Measurements from ENCODE around the gene PPP2R3B. TPM values are rescaled to one million over a fixed set of nuclear protein-coding genes. Genes with fewer than 3 reads are reported as not detected.
A peak's percentile ranks its signal among the peaks of the same experiment; 100 is the strongest.

PPP2R3B gene
- total RNA-seq, 2 experiments from 2014 or later = 12.1 to 14.0 TPM

GRCh38 chrX:318739-319578 lies 67.7 kb downstream of the PPP2R3B start, which contains the start of gene GTPBP6:
Gene GTPBP6 (minus strand): TSS chrX:318796. CDS start chrX:318787, 9 bp downstream.
- DNase-seq = peak; percentile 96 to 100 (median 98)
- Histone ChIP-seq H3K9me3 (ENCODE audit: control insufficient read depth in 1 of 2, insufficient read depth in 1 of 2, low read length in 2 of 2) (peaks cover 0 to 16% of the 10 kb centered on the region in 2 experiments), H3K27ac (ENCODE audit: low read depth in 1 of 2, low read length in 2 of 2) (peak within 1 kb of the TSS; percentile 89 to 94), H3K36me3 (ENCODE audit: insufficient read depth, low read length) (peaks cover 22% of the 10 kb centered on the region), H3K27me3 (ENCODE audit: control insufficient read depth in 1 of 2, insufficient read depth in 2 of 2, low read length in 2 of 2) (no peaks in the 10 kb centered on the region), H3K4me1 (ENCODE audit: insufficient read depth, low read length) (peaks cover 50% of the 10 kb centered on the region), H3K4me3 (ENCODE audit: low read length) (peak within 1 kb of the TSS; percentile 97)
- Mint-ChIP-seq H3K27me3 (peaks cover 4% of the 10 kb centered on the region), H3K36me3 (ENCODE audit: low read depth) (peaks cover 21% of the 10 kb centered on the region), H3K27ac (peak within 1 kb of the TSS; percentile 94), H3K9me3 (no peaks in the 10 kb centered on the region), H3K4me1 (ENCODE audit: low read depth) (peaks cover 34% of the 10 kb centered on the region), H3K4me3 (peak within 1 kb of the TSS; percentile 91)
- ATAC-seq (ENCODE audit: poor library complexity) = peak; percentile 63
- TF ChIP-seq, protein P1, sequence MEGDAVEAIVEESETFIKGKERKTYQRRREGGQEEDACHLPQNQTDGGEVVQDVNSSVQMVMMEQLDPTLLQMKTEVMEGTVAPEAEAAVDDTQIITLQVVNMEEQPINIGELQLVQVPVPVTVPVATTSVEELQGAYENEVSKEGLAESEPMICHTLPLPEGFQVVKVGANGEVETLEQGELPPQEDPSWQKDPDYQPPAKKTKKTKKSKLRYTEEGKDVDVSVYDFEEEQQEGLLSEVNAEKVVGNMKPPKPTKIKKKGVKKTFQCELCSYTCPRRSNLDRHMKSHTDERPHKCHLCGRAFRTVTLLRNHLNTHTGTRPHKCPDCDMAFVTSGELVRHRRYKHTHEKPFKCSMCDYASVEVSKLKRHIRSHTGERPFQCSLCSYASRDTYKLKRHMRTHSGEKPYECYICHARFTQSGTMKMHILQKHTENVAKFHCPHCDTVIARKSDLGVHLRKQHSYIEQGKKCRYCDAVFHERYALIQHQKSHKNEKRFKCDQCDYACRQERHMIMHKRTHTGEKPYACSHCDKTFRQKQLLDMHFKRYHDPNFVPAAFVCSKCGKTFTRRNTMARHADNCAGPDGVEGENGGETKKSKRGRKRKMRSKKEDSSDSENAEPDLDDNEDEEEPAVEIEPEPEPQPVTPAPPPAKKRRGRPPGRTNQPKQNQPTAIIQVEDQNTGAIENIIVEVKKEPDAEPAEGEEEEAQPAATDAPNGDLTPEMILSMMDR (IDR thresholded peaks at IDR 0.05) = no peak
- CTCF ChIA-PET = no interaction called here
- intact Hi-C loops (cut with DNase I, micrococcal nuclease) = loop anchor here (2.0 kb wide), 2 partner anchors 36 to 68 kb away; partner anchors contain the start of gene PPP2R3B (in 1 of the 2)
- POLR2A ChIA-PET = no interaction called here

DNA sequence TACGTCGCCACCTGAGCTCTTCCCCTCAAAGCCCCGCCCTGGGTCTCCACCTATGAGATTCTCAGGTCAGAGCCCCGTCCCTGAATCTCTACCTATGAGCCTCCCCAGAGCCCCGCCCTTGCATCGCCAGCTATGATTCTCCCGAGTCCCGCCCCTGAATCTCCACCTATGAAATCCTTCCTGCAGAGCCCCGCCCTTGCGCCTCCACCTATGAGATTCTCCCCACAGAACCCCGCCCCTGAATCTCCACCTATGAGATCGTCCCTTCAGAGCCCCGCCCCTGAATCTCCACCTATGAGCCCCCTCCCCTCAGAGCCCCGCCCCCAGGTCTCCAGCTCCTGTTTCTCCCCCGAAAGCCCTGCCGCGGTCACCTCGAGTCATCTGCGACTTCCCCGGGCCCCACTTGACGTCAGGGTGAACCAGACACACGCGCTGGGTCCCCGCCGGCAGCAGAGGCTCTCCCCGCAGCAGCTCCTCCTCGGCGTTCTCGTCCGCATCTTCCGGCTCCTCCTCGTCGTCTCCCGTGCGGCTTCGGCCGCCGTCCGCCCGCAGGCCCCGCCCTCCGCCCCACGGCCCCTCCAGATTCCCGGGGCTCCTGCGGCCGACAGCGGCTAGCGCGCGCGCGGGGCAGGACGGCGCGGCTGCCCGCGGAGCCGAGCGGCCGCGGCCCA lies 68.5 kb downstream of the PPP2R3B start:
- Mint-ChIP-seq H3K4me3 (peak overlapping the region; percentile 90), H3K27me3 (peaks cover 2% of the 10 kb centered on the region), H3K36me3 (ENCODE audit: low read depth) (peaks cover 27% of the 10 kb centered on the region), H3K4me1 (ENCODE audit: low read depth) (peaks cover 27% of the 10 kb centered on the region), H3K27ac (peak overlapping the region; percentile 94), H3K9me3 (no peaks in the 10 kb centered on the region)
- ChIA-PET CTCF (no interaction called here), POLR2A (no interaction called here)
- TF ChIP-seq, protein P1 (IDR thresholded peaks at IDR 0.05) = no peak
- H3K4me3 ChIP-seq (ENCODE audit: low read length) = peak overlapping the region; percentile 71
- H3K4me1 ChIP-seq (ENCODE audit: insufficient read depth, low read length) = peaks cover 43% of the 10 kb centered on the region
- H3K27ac ChIP-seq (ENCODE audit: low read depth in 1 of 2, low read length in 2 of 2) = peak overlapping the region; percentile 89 to 94
- no peaks in the 10 kb centered on the region for H3K27me3 ChIP-seq (ENCODE audit: control insufficient read depth in 1 of 2, insufficient read depth in 2 of 2, low read length in 2 of 2)
- peaks cover 0 to 16% of the 10 kb centered on the region in 2 experiments for H3K9me3 ChIP-seq (ENCODE audit: control insufficient read depth in 1 of 2, insufficient read depth in 1 of 2, low read length in 2 of 2)
- DNase-seq (peak; percentile 90 to 100 (median 96)), ATAC-seq (ENCODE audit: poor library complexity) (peak; percentile 64)
- H3K36me3 ChIP-seq (ENCODE audit: insufficient read depth, low read length) = peaks cover 30% of the 10 kb centered on the region
- intact Hi-C loops (cut with DNase I, micrococcal nuclease) = loop anchor here (2.0 kb wide), 2 partner anchors 35 to 69 kb away; partner anchors contain the start of gene PPP2R3B (in 1 of the 2)

DNA sequence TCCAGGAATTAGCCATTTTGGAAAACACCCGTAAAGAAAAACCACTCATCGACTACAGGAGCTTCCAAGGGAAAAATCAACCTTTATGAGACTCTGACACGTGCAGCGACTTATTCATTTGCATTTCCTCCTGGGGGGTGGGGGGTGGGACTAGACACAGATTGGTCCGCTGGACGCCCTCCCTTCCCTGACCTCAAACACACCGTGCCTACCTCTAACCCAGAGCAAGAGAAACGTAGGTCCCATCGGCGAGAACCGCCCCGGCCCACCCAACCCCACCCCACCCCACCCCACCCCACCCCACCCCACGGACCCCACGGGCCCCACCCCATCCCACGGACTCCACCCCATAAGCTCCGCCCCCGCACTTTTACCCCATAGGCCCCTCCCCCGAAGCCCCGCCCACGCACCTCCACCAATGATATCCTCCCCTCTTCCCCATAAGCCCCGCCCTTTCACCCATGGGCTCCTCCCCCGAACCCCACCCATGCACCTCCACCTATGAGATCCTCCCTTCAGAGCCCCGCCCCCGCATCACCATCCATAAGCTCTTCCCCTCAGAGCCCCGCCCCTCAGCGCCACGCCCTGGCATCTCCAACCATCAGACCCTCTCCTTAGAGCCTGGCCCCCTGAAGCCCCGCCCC lies 69.2 kb downstream of the PPP2R3B start:
- Histone ChIP-seq H3K27ac (ENCODE audit: low read depth in 1 of 2, low read length in 2 of 2) (peak overlapping the region in 1 of 2 donors; percentile 94), H3K9me3 (ENCODE audit: control insufficient read depth in 1 of 2, insufficient read depth in 1 of 2, low read length in 2 of 2) (peaks cover 0 to 16% of the 10 kb centered on the region in 2 experiments), H3K4me1 (ENCODE audit: insufficient read depth, low read length) (peaks cover 36% of the 10 kb centered on the region), H3K27me3 (ENCODE audit: control insufficient read depth in 1 of 2, insufficient read depth in 2 of 2, low read length in 2 of 2) (no peaks in the 10 kb centered on the region), H3K36me3 (ENCODE audit: insufficient read depth, low read length) (peaks cover 36% of the 10 kb centered on the region), H3K4me3 (ENCODE audit: low read length) (peak overlapping the region; percentile 71)
- DNase-seq (no peak), ATAC-seq (ENCODE audit: poor library complexity) (no peak)
- Mint-ChIP-seq H3K4me1 (ENCODE audit: low read depth) (peaks cover 20% of the 10 kb centered on the region), H3K36me3 (ENCODE audit: low read depth) (peaks cover 26% of the 10 kb centered on the region), H3K9me3 (no peaks in the 10 kb centered on the region), H3K4me3 (peak overlapping the region; percentile 90), H3K27ac (peak overlapping the region; percentile 94), H3K27me3 (no peaks in the 10 kb centered on the region)
- POLR2A ChIA-PET = no interaction called here
- CTCF ChIA-PET = no interaction called here
- intact Hi-C loops (cut with DNase I, micrococcal nuclease) = loop anchor here (2.0 kb wide), 3 partner anchors 33 to 69 kb away; partner anchors contain the start of gene PPP2R3B (in 1 of the 2)
- TF ChIP-seq, protein P1 (IDR thresholded peaks at IDR 0.05) = no peak
